K562 (cell line): ENCODE measurements around the gene RO60. TPM values are rescaled to one million over a fixed set of nuclear protein-coding genes. Genes with fewer than 3 reads are reported as not detected.
A peak's percentile ranks its signal among the peaks of the same experiment; 100 is the strongest.

Experiments
- CC2D1A ChIP-seq: fragments of 450-650 bp; IDR thresholded peaks from 2 replicates; pipeline ENCODE4 v1.6.1; 2017; ENCODE audit warnings: mild to moderate bottlenecking
- ETV5 ChIP-seq: sonication (generic); formaldehyde crosslinking; IDR thresholded peaks from 2 replicates; pipeline ENCODE4 v1.4.0; 2020; ENCODE audit warnings: low read depth, mild to moderate bottlenecking, missing genetic modification reagents
- FOSL1 ChIP-seq: fragments of 200-800 bp; sonication (Bioruptor generic); conservative IDR thresholded peaks from 2 replicates; pipeline ENCODE4 v1.6.1; 2016; ENCODE audit warnings: missing genetic modification characterization, missing compliant biosample characterization
- POLR2A ChIP-seq: fragments of 450-650 bp; conservative IDR thresholded peaks from 2 replicates; pipeline ENCODE4 v1.6.1; 2016
- POLR2AphosphoS5 ChIP-seq: IDR thresholded peaks from 2 replicates; pipeline ENCODE4 v1.6.1; 2011; ENCODE audit warnings: mild to moderate bottlenecking, low read depth, low read length, moderate library complexity; ENCODE audit not compliant: control insufficient read depth, insufficient read depth
- PTTG1 ChIP-seq: fragments of 450-650 bp; IDR thresholded peaks from 2 replicates; pipeline ENCODE4 v1.6.1; 2016; ENCODE audit warnings: low read depth, mild to moderate bottlenecking, missing genetic modification characterization, missing compliant biosample characterization
- RBM34 ChIP-seq: fragments of 200-400 bp; formaldehyde crosslinking; IDR thresholded peaks from 2 replicates; pipeline ENCODE4 v1.6.1; 2018; ENCODE audit warnings: low read length, borderline replicate concordance; ENCODE audit not compliant: insufficient read depth
- SMARCA4 ChIP-seq: fragments of 450-650 bp; IDR thresholded peaks from 2 replicates; pipeline ENCODE4 v1.6.1; 2016
- SMARCE1 ChIP-seq: fragments of 450-650 bp; IDR thresholded peaks from 2 replicates; pipeline ENCODE4 v1.7.1; 2016; ENCODE audit warnings: mild to moderate bottlenecking
- SREBF2 ChIP-seq: sonication (generic); formaldehyde crosslinking; IDR thresholded peaks from 2 replicates; pipeline ENCODE4 v1.4.0; 2020; ENCODE audit warnings: mild to moderate bottlenecking, missing genetic modification reagents
- TAL1 ChIP-seq: fragments of 450-650 bp; IDR thresholded peaks from 2 replicates; pipeline ENCODE4 v1.6.1; 2016; ENCODE audit warnings: mild to moderate bottlenecking
- TRIM24 ChIP-seq, 2 experiments: fragments of 450-650 bp; IDR thresholded peaks; 2 replicates each; pipeline ENCODE4 v1.6.1; 2016
- ZC3H11A ChIP-seq: IDR thresholded peaks from 2 replicates; pipeline ENCODE4 v1.6.1; 2012; ENCODE audit warnings: low read depth, low read length, improper control_type of control experiment
- ZNF75A ChIP-seq: fragments of 450-650 bp; formaldehyde crosslinking; IDR thresholded peaks from 2 replicates; pipeline ENCODE4 v1.4.0; 2020; ENCODE audit warnings: mild to moderate bottlenecking
- ZSCAN29 ChIP-seq: fragments of 450-650 bp; IDR thresholded peaks from 2 replicates; pipeline ENCODE4 v1.6.1; 2017
- polyA plus RNA-seq, 8 experiments: library from polyadenylated mRNA; depleted of rRNA in 4 of 8; stranded (reverse) in 5 of 8; unstranded in 3 of 8; fragments of >200 nt; fragmentation: Nextera tagmentation in 2 of 8; fragmentation: Illumina TruSeq in 1 of 8; extraction: Ambion mirVana in 2 of 8; extraction: Trizol in 1 of 8; gene quantifications; 2 replicates each; pipeline versions ENCODE4 v1.2.1 to v1.2.3, GENCODE V29; 2011 to 2014; ENCODE audit warnings: inconsistent platforms in 1 of 8, missing spikeins in 1 of 8
- total RNA-seq, 7 experiments: library from RNA; depleted of rRNA in 6 of 7; stranded (reverse); fragments of >200 nt in 6 of 7; fragmentation: Illumina TruSeq in 2 of 7; extraction: Trizol in 2 of 7; gene quantifications; 2 replicates each; pipeline versions ENCODE4 v1.2.1 to v1.2.3, GENCODE V29; 2011 to 2021; ENCODE audit warnings: low replicate concordance in 1 of 7
- TF ChIP-seq, protein P1 (sequence below): IDR thresholded peaks from 2 replicates; pipeline ENCODE4 v1.6.1; 2012; ENCODE audit warnings: low read depth, low read length, improper control_type of control experiment, borderline replicate concordance
- TF ChIP-seq, protein P2 (sequence below): fragments of 450-650 bp; formaldehyde crosslinking; IDR thresholded peaks from 2 replicates; pipeline ENCODE4 v1.4.0; 2022; ENCODE audit warnings: missing genetic modification characterization
- TF ChIP-seq, protein P3 (sequence below): fragments of 250-450 bp; sonication (Bioruptor Pico); IDR thresholded peaks from 2 replicates; pipeline ENCODE4 v1.4.0; 2020
- TF ChIP-seq, protein P4 (sequence below): fragments of 150-350 bp; IDR thresholded peaks from 2 replicates; pipeline ENCODE4 v1.6.1; 2014; ENCODE audit warnings: low read depth, mild to moderate bottlenecking, low read length, borderline replicate concordance

The RO60 gene
- total and polyA plus RNA-seq, 9 of the 15 experiments (the other 6 are each of a cell fraction or from before 2014, with no cell fraction given) = 24.9 to 187 (median 101) TPM

DNA sequence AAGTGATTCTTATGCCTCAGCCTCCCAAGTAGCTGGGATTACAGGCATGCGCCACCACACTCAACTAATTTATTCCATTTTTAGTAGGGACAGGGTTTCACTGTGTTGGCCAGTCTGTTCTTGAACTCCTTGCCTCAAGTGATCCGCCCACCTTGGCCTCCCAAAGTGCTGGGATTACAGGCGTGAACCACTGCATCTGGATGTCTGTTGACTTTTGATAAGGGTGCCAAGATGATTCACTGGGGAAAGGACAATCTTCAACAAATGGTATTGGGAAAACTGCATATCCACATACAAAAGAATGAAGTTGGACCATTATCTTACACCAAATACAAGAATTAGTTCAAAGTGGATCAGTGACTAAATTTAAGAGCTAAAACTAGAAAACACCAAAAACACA is 19.8 kb downstream of the RO60 start (continued):
- TF ChIP-seq, protein P1, sequence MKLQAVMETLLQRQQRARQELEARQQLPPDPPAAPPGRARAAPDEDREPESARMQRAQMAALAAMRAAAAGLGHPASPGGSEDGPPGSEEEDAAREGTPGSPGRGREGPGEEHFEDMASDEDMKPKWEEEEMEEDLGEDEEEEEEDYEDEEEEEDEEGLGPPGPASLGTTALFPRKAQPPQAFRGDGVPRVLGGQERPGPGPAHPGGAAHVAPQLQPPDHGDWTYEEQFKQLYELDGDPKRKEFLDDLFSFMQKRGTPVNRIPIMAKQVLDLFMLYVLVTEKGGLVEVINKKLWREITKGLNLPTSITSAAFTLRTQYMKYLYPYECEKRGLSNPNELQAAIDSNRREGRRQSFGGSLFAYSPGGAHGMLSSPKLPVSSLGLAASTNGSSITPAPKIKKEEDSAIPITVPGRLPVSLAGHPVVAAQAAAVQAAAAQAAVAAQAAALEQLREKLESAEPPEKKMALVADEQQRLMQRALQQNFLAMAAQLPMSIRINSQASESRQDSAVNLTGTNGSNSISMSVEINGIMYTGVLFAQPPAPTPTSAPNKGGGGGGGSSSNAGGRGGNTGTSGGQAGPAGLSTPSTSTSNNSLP = 0 out of 2 replicates have a peak, but pooled peaks have one; percentile 27
- TF ChIP-seq SMARCE1 (peak; percentile 61; the same call in 1 of the 2 replicates), SREBF2 (CRISPR knock-in tag) (no peak), ZSCAN29 (no peak), RBM34 (no peak), TAL1 (peak; percentile 71), POLR2A (no peak), ZC3H11A (no peak), POLR2AphosphoS5 (peak; percentile 61; the same call in 1 of the 2 replicates), PTTG1 (tag) (no peak), SMARCA4 (peak; percentile 57), ZNF75A (CRISPR knock-in tag) (no peak), CC2D1A (peak; percentile 12; the same call in 1 of the 2 replicates), FOSL1 (peak; percentile 71), ETV5 (CRISPR knock-in tag) (no peak), TRIM24 (IDR thresholded peaks at IDR 0.05) (peak; percentile 66 to 75; a peak in 3 of 4 replicates)
- TF ChIP-seq, protein P2, sequence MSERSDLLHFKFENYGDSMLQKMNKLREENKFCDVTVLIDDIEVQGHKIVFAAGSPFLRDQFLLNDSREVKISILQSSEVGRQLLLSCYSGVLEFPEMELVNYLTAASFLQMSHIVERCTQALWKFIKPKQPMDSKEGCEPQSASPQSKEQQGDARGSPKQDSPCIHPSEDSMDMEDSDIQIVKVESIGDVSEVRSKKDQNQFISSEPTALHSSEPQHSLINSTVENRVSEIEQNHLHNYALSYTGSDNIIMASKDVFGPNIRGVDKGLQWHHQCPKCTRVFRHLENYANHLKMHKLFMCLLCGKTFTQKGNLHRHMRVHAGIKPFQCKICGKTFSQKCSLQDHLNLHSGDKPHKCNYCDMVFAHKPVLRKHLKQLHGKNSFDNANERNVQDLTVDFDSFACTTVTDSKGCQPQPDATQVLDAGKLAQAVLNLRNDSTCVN = no peak
- TF ChIP-seq, protein P3, sequence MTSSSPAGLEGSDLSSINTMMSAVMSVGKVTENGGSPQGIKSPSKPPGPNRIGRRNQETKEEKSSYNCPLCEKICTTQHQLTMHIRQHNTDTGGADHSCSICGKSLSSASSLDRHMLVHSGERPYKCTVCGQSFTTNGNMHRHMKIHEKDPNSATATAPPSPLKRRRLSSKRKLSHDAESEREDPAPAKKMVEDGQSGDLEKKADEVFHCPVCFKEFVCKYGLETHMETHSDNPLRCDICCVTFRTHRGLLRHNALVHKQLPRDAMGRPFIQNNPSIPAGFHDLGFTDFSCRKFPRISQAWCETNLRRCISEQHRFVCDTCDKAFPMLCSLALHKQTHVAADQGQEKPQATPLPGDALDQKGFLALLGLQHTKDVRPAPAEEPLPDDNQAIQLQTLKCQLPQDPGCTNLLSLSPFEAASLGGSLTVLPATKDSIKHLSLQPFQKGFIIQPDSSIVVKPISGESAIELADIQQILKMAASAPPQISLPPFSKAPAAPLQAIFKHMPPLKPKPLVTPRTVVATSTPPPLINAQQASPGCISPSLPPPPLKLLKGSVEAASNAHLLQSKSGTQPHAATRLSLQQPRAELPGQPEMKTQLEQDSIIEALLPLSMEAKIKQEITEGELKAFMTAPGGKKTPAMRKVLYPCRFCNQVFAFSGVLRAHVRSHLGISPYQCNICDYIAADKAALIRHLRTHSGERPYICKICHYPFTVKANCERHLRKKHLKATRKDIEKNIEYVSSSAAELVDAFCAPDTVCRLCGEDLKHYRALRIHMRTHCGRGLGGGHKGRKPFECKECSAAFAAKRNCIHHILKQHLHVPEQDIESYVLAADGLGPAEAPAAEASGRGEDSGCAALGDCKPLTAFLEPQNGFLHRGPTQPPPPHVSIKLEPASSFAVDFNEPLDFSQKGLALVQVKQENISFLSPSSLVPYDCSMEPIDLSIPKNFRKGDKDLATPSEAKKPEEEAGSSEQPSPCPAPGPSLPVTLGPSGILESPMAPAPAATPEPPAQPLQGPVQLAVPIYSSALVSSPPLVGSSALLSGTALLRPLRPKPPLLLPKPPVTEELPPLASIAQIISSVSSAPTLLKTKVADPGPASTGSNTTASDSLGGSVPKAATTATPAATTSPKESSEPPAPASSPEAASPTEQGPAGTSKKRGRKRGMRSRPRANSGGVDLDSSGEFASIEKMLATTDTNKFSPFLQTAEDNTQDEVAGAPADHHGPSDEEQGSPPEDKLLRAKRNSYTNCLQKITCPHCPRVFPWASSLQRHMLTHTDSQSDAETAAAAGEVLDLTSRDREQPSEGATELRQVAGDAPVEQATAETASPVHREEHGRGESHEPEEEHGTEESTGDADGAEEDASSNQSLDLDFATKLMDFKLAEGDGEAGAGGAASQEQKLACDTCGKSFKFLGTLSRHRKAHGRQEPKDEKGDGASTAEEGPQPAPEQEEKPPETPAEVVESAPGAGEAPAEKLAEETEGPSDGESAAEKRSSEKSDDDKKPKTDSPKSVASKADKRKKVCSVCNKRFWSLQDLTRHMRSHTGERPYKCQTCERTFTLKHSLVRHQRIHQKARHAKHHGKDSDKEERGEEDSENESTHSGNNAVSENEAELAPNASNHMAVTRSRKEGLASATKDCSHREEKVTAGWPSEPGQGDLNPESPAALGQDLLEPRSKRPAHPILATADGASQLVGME = no peak
- TF ChIP-seq, protein P4, sequence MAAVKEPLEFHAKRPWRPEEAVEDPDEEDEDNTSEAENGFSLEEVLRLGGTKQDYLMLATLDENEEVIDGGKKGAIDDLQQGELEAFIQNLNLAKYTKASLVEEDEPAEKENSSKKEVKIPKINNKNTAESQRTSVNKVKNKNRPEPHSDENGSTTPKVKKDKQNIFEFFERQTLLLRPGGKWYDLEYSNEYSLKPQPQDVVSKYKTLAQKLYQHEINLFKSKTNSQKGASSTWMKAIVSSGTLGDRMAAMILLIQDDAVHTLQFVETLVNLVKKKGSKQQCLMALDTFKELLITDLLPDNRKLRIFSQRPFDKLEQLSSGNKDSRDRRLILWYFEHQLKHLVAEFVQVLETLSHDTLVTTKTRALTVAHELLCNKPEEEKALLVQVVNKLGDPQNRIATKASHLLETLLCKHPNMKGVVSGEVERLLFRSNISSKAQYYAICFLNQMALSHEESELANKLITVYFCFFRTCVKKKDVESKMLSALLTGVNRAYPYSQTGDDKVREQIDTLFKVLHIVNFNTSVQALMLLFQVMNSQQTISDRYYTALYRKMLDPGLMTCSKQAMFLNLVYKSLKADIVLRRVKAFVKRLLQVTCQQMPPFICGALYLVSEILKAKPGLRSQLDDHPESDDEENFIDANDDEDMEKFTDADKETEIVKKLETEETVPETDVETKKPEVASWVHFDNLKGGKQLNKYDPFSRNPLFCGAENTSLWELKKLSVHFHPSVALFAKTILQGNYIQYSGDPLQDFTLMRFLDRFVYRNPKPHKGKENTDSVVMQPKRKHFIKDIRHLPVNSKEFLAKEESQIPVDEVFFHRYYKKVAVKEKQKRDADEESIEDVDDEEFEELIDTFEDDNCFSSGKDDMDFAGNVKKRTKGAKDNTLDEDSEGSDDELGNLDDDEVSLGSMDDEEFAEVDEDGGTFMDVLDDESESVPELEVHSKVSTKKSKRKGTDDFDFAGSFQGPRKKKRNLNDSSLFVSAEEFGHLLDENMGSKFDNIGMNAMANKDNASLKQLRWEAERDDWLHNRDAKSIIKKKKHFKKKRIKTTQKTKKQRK = no peak
